Naive B cell (primary cell): ENCODE measurements around the gene PRDX4. TPM values are rescaled to one million over a fixed set of nuclear protein-coding genes. Genes with fewer than 3 reads are reported as not detected.

ENCODE experiments used
- ATAC-seq, 2 donors: fragments of 150-1000 bp; cut with Tn5 transposase; 2 replicates each; pipeline ENCODE4 v1.10.0; 2021; ENCODE audit warnings: low read depth in 2 of 2, mild to moderate bottlenecking in 2 of 2, moderate library complexity in 2 of 2
- DNase-seq: peaks from one replicate; pipeline ENCODE4 v3.0.0; 2022
- H3K27ac Mint-ChIP-seq, 6 donors: one replicate each; pipeline ENCODE4 v1.8.0; 2020 to 2022; ENCODE audit warnings: mild to moderate bottlenecking in 6 of 6, mixed read lengths in 6 of 6, moderate library complexity in 5 of 6, inconsistent platforms in 2 of 6
- H3K27me3 Mint-ChIP-seq, 3 donors: one replicate each; pipeline ENCODE4 v1.8.0; 2021 to 2022; ENCODE audit warnings: mixed read lengths in 3 of 3, mild to moderate bottlenecking in 1 of 3
- H3K36me3 Mint-ChIP-seq, 2 donors: one replicate each; pipeline ENCODE4 v1.8.0; 2020 to 2022; ENCODE audit warnings: mixed read lengths in 2 of 2, inconsistent platforms in 1 of 2, mild to moderate bottlenecking in 1 of 2
- H3K4me1 Mint-ChIP-seq, 3 donors: one replicate each; pipeline ENCODE4 v1.8.0; 2020 to 2022; ENCODE audit warnings: mixed read lengths in 3 of 3, inconsistent platforms in 1 of 3, mild to moderate bottlenecking in 1 of 3, moderate library complexity in 1 of 3
- H3K4me3 Mint-ChIP-seq, 8 donors: one replicate each; pipeline ENCODE4 v1.8.0; 2020 to 2022; ENCODE audit warnings: mild to moderate bottlenecking in 8 of 8, mixed read lengths in 8 of 8, moderate library complexity in 8 of 8, inconsistent platforms in 2 of 8
- H3K9me3 Mint-ChIP-seq, 7 donors: one replicate each; pipeline ENCODE4 v1.8.0; 2020 to 2022; ENCODE audit warnings: mixed read lengths in 7 of 7, mild to moderate bottlenecking in 5 of 7, inconsistent platforms in 2 of 7, moderate library complexity in 1 of 7
- polyA plus RNA-seq, 6 donors: library from polyadenylated mRNA; unstranded; fragments of 300-500 nt; fragmentation: Illumina TruSeq; gene quantifications; one replicate each; pipeline ENCODE4 v1.2.3, GENCODE V29; 2021; ENCODE audit warnings: low read depth in 6 of 6

PRDX4 gene
- polyA plus RNA-seq: 10 to 100 TPM; 28.3 to 46.5 (median 40.2) TPM

GRCh38 chrX:23667239-23668177 is at the start of gene PRDX4:
PRDX4 (plus strand) TSS chrX:23667493; CDS start chrX:23667571, 78 bp downstream.
- no peaks in the 10 kb centered on the region for H3K27me3 Mint-ChIP-seq
- DNase-seq: peak; percentile 69
- no peaks in the 10 kb centered on the region for H3K9me3 Mint-ChIP-seq

GRCh38 chrX:23621621-23622265 is 45.5 kb upstream of the PRDX4 start:
- DNase-seq: no peak

More at GRCh38 chrX:23667239-23668177, at the start of gene PRDX4:
- peak within 1 kb of the TSS; percentile 58 to 99 (median 93) for H3K27ac Mint-ChIP-seq
- no peaks in the 10 kb centered on the region for H3K36me3 Mint-ChIP-seq
- peaks cover 7 to 17% (median 11%) of the 10 kb centered on the region in 3 donors for H3K4me1 Mint-ChIP-seq
- ATAC-seq: peak; percentile 81 to 82
- H3K4me3 Mint-ChIP-seq: peak within 1 kb of the TSS; percentile 85 to 94 (median 91)

DNA sequence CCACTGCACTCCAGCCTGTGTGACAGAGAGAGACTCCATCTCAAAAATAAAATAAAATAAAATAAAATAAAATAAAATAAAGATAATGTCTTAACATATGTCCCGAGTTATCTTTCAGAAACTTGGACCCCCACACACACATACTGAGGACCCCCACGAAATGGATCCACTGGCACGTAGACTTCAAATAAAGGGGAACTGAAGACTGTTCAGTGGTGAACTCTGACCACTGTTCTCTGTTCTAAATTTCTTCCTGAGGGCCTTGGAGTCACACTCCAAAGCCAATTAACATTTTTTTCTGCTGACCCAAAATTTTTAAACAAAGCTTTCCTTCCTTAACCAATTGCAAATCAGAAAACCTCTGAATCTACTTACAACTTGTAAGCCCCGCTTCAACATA is 43.5 kb upstream of the PRDX4 start:
- Mint-ChIP-seq H3K4me1 (no peaks in the 10 kb centered on the region), H3K27ac (no peak overlapping the region), H3K9me3 (peaks cover 0 to 2% (median 0%) of the 10 kb centered on the region in 7 donors), H3K36me3 (no peaks in the 10 kb centered on the region), H3K4me3 (no peak overlapping the region), H3K27me3 (peaks cover 0 to 8% (median 4%) of the 10 kb centered on the region in 3 donors)
- DNase-seq (no peak), ATAC-seq (no peak)

More at GRCh38 chrX:23621621-23622265, 45.5 kb upstream of the PRDX4 start:
- Mint-ChIP-seq H3K4me1 (no peaks in the 10 kb centered on the region), H3K36me3 (no peaks in the 10 kb centered on the region), H3K27me3 (peaks cover 0 to 8% (median 4%) of the 10 kb centered on the region in 3 donors), H3K27ac (no peak overlapping the region), H3K4me3 (no peak overlapping the region), H3K9me3 (no peaks in the 10 kb centered on the region)
- no peak for ATAC-seq

DNA sequence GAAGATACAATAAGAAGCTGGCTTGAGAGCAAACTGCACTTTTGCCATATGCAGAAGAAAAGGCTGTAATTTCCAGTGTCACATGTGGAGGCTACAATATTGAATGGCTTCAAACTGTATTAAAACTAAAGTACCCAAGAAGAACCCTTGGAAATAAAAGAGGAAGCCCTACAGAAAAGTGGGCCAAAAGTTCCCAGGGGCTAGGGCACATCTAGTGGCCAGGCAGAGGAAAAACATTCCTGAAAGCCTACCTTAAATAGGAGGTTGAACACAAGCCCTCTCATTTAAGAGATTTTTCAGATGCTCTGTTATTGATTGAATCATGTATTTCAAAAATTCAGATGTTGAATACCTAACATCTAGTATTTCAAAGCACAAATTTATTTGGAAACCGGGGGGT is 40.6 kb upstream of the PRDX4 start:
- DNase-seq: no peak
- Mint-ChIP-seq H3K4me3 (no peak overlapping the region), H3K9me3 (peaks cover 0 to 2% (median 0%) of the 10 kb centered on the region in 7 donors), H3K27me3 (peaks cover 0 to 8% (median 4%) of the 10 kb centered on the region in 3 donors), H3K36me3 (no peaks in the 10 kb centered on the region), H3K4me1 (no peaks in the 10 kb centered on the region), H3K27ac (no peak overlapping the region)
- ATAC-seq: no peak

DNA sequence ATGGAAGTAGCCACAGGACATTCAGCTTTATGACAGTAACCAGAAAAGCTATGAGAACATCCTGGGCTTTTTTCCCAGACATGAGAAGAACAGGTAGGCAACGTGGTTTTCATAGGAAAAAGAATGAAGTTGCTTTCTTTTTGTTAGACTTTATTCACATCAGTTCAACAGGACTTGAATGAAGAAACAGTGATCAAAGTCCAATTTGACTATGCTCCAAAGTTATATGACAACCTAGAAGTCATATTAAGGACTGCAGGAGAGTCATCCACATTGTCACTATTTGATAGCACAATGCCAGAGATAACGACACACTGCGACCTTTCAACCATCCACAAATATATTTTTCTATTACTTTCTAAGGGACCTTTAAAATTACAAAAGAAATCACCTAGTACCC is 39.2 kb upstream of the PRDX4 start:
- no peak overlapping the region for H3K27ac Mint-ChIP-seq
- H3K4me3 Mint-ChIP-seq: no peak overlapping the region
- no peak for ATAC-seq
- peaks cover 0 to 8% (median 0%) of the 10 kb centered on the region in 3 donors for H3K27me3 Mint-ChIP-seq
- no peaks in the 10 kb centered on the region for H3K4me1 Mint-ChIP-seq
- peaks cover 0 to 2% (median 0%) of the 10 kb centered on the region in 7 donors for H3K9me3 Mint-ChIP-seq
- H3K36me3 Mint-ChIP-seq: no peaks in the 10 kb centered on the region
- no peak for DNase-seq

DNA sequence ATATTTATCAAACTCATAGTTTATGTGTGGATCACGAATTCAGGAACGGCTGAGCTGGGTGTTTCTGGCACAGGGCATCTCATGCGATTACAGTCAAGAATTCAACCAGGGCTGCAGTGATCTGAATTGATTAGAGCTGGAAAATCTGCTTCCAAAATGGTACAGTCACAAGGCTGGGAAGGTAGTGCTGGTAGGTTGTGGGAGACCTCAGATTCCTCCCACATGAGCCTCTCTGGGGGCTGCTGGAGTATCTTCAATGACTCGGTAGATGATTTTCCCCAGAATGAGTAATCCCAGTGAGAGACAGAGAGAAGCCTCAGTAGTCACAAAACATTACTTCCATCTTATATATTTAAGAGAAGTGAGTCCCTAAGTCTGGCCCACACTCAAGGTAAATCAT is 36.2 kb upstream of the PRDX4 start:
- no peak overlapping the region for H3K27ac Mint-ChIP-seq
- no peak overlapping the region for H3K4me3 Mint-ChIP-seq
- DNase-seq (no peak), ATAC-seq (no peak)
- H3K36me3 Mint-ChIP-seq: no peaks in the 10 kb centered on the region
- H3K27me3 Mint-ChIP-seq: peaks cover 0 to 12% (median 5%) of the 10 kb centered on the region in 3 donors
- H3K4me1 Mint-ChIP-seq: no peaks in the 10 kb centered on the region
- peaks cover 0 to 2% (median 0%) of the 10 kb centered on the region in 7 donors for H3K9me3 Mint-ChIP-seq

GRCh38 chrX:23633834-23634580 is 33.3 kb upstream of the PRDX4 start:
- Mint-ChIP-seq H3K9me3 (peaks cover 0 to 3% (median 0%) of the 10 kb centered on the region in 7 donors), H3K4me3 (peak overlapping the region in 1 of 8 donors; percentile 48), H3K27me3 (peaks cover 0 to 33% (median 20%) of the 10 kb centered on the region in 3 donors), H3K36me3 (no peaks in the 10 kb centered on the region), H3K27ac (no peak overlapping the region), H3K4me1 (no peaks in the 10 kb centered on the region)
- no peak for DNase-seq
- ATAC-seq: no peak

GRCh38 chrX:23637187-23637586 is 30.1 kb upstream of the PRDX4 start:
- H3K36me3 Mint-ChIP-seq: peaks cover 0 to 11% of the 10 kb centered on the region in 2 donors
- peaks cover 0 to 33% (median 20%) of the 10 kb centered on the region in 3 donors for H3K27me3 Mint-ChIP-seq
- H3K9me3 Mint-ChIP-seq: peaks cover 4 to 20% (median 7%) of the 10 kb centered on the region in 7 donors
- no peak overlapping the region for H3K4me3 Mint-ChIP-seq
- no peak overlapping the region for H3K27ac Mint-ChIP-seq
- ATAC-seq: no peak
- H3K4me1 Mint-ChIP-seq: no peaks in the 10 kb centered on the region
- no peak for DNase-seq

- H3K36me3 Mint-ChIP-seq: peaks cover 0 to 11% of the 10 kb centered on the region in 2 donors
- no peak overlapping the region for H3K4me3 Mint-ChIP-seq
- no peaks in the 10 kb centered on the region for H3K4me1 Mint-ChIP-seq
- ATAC-seq: no peak
- H3K27me3 Mint-ChIP-seq: peaks cover 0 to 2% (median 2%) of the 10 kb centered on the region in 3 donors
- peaks cover 4 to 20% (median 13%) of the 10 kb centered on the region in 7 donors for H3K9me3 Mint-ChIP-seq
- H3K27ac Mint-ChIP-seq: no peak overlapping the region
- DNase-seq: no peak
Observed at GRCh38 chrX:23643020-23643419, 24.3 kb upstream of the PRDX4 start.

DNA sequence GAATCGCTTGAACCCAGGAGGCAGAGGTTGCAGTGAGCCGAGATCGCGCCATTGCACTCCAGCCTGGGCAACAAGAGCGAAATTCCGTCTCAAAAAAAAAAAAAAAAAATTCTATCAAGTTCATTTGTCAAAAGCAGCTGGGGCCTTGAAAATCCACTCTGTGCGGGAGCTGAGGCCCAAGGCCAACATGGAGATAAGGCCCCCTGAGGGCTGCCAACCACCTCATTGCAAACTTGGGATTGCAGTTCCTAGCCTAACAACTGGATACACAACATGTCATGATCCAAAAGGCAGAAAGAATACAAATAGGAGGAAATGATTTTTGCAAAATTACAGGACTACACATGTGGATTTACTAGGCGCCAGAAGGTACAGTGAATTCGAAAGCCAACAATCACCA is 22.5 kb upstream of the PRDX4 start:
- no peak for DNase-seq
- Mint-ChIP-seq H3K4me3 (no peak overlapping the region), H3K27me3 (no peaks in the 10 kb centered on the region), H3K9me3 (peaks cover under 1 to 13% (median 7%) of the 10 kb centered on the region in 7 donors), H3K36me3 (peaks cover 0 to 6% of the 10 kb centered on the region in 2 donors), H3K4me1 (no peaks in the 10 kb centered on the region), H3K27ac (no peak overlapping the region)
- ATAC-seq: no peak

GRCh38 chrX:23656091-23656490 is 11.2 kb upstream of the PRDX4 start:
- Mint-ChIP-seq H3K36me3 (no peaks in the 10 kb centered on the region), H3K4me3 (no peak overlapping the region), H3K27ac (no peak overlapping the region), H3K9me3 (no peaks in the 10 kb centered on the region), H3K4me1 (peaks cover 0 to 7% (median 6%) of the 10 kb centered on the region in 3 donors), H3K27me3 (no peaks in the 10 kb centered on the region)
- DNase-seq (no peak), ATAC-seq (no peak)

DNA sequence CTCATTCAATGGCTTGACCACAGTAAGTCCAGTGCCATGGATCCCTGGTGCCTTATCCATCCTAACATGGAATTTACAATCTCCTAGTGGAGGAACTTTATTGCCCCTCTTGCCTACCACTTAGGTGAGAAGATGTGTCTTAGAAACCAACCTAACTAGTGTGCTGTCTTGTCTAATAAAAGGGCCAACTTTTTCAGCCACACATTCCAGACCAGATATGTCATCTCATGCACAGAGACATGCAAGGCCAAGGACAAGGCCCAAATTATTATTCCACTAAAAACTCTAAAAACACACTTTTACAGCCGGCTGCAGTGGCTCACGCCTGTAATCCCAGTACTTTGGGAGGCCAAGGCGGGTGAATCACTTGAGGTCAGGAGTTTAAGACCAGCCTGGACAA is 10.6 kb upstream of the PRDX4 start:
- H3K27ac Mint-ChIP-seq: peak overlapping the region in 2 of 6 donors; percentile 21 to 78
- H3K36me3 Mint-ChIP-seq: no peaks in the 10 kb centered on the region
- H3K27me3 Mint-ChIP-seq: no peaks in the 10 kb centered on the region
- peaks cover 0 to 7% (median 6%) of the 10 kb centered on the region in 3 donors for H3K4me1 Mint-ChIP-seq
- no peak for ATAC-seq
- no peak overlapping the region for H3K4me3 Mint-ChIP-seq
- H3K9me3 Mint-ChIP-seq: no peaks in the 10 kb centered on the region
- DNase-seq: no peak

DNA sequence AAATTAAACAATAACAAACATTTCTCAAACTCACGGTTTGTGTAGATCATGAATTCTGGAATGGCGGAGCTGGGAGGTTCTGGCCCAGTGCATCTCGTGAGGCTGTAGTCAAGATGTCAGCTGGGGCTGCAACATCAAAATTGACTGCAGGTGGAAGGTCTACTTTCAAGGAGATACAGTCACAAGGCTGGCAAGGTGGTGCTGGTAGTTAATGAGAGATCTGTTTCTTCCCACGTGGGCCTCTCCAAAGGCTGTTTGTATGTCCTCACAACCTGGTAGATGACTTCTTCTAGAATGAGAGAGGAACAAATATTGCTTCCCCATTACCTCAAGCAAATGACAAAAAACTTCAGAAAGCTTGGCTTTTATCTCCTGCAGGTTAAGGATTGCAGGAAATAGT is 8.0 kb upstream of the PRDX4 start:
- Mint-ChIP-seq H3K27ac (peak overlapping the region in 1 of 6 donors; percentile 18), H3K27me3 (no peaks in the 10 kb centered on the region), H3K4me3 (no peak overlapping the region), H3K4me1 (peaks cover 5 to 15% (median 13%) of the 10 kb centered on the region in 3 donors), H3K36me3 (no peaks in the 10 kb centered on the region), H3K9me3 (no peaks in the 10 kb centered on the region)
- ATAC-seq (no peak), DNase-seq (no peak)
